Gastroesophageal sphincter (tissue), 4 donors: ENCODE results near the gene WTAP. TPM values are rescaled to one million over a fixed set of nuclear protein-coding genes. Genes with fewer than 3 reads are reported as not detected.
"Not testable (repeated sequence)": the region's sequence is repeated elsewhere in the genome, so short reads cannot be mapped to it uniquely, and the experiment has no call there.

Source experiments
- ATAC-seq: fragments of 150-250 bp; one replicate; pipeline ENCODE4 v1.9.1; 2016; ENCODE audit warnings: mild to moderate bottlenecking, moderate library complexity
- H3K27ac ChIP-seq, 4 donors: fragments of 200-600 bp; sonication (generic) in 3 of 4; 1 replicate in 3 of 4; 2 replicates in 1 of 4; pipeline ENCODE4 v1.5.1; 2016 to 2019
- H3K27me3 ChIP-seq: fragments of 200-600 bp; sonication (generic); one replicate; pipeline ENCODE4 v1.5.1; 2019
- H3K36me3 ChIP-seq, 2 donors: fragments of 200-600 bp; sonication (generic); one replicate each; pipeline ENCODE4 v1.5.1; 2019; ENCODE audit warnings: control low read depth in 1 of 2
- H3K4me1 ChIP-seq, 3 donors: fragments of 200-600 bp; sonication (generic); 1 replicate in 2 of 3; 2 replicates in 1 of 3; pipeline ENCODE4 v1.5.1; 2016 to 2019; ENCODE audit warnings: control low read depth in 2 of 3
- H3K4me3 ChIP-seq, 2 donors: fragments of 200-600 bp; sonication (generic); one replicate each; pipeline ENCODE4 v1.5.1; 2019; ENCODE audit warnings: mild to moderate bottlenecking in 1 of 2, moderate library complexity in 1 of 2
- H3K9me3 ChIP-seq, 3 donors: fragments of 200-600 bp; sonication (generic); one replicate each; pipeline ENCODE4 v1.5.1; 2017 to 2019; ENCODE audit warnings: control low read depth in 2 of 3
- CTCF ChIP-seq, 4 experiments: fragments of 200-600 bp in 2 of 4; fragments of 450-650 bp in 2 of 4; sonication (generic) in 1 of 4; IDR thresholded peaks; one replicate each; pipeline ENCODE4 v1.5.1; 2017 to 2019; ENCODE audit warnings: antibody characterized with exemption in 4 of 4, mild to moderate bottlenecking in 2 of 4, moderate library complexity in 2 of 4
- EP300 ChIP-seq: sonication (generic); formaldehyde crosslinking; IDR thresholded peaks from one replicate; pipeline ENCODE4 v1.6.1; 2017; ENCODE audit warnings: antibody characterized with exemption, mild to moderate bottlenecking
- POLR2A ChIP-seq, 2 donors: fragments of 450-650 bp; IDR thresholded peaks; one replicate each; pipeline ENCODE4 v1.6.1; 2017; ENCODE audit warnings: antibody characterized with exemption in 2 of 2, mild to moderate bottlenecking in 2 of 2, moderate library complexity in 1 of 2
- POLR2AphosphoS5 ChIP-seq: sonication (generic); formaldehyde crosslinking; IDR thresholded peaks from one replicate; pipeline ENCODE4 v1.6.1; 2017; ENCODE audit warnings: antibody characterized with exemption
- WGBS, 2 donors: methylation state at CpG; one replicate each; pipeline ENCODE4 v1.1.5; 2018; ENCODE audit warnings: low coverage in 1 of 2; 5-methylcytosine and 5-hydroxymethylcytosine counted together
- total RNA-seq, 4 donors: library from RNA; depleted of rRNA; stranded (reverse); fragments of >200 nt; gene quantifications; one replicate each; pipeline ENCODE4 v1.1.0, GENCODE V29; 2016

WTAP gene
- total RNA-seq, 4 donors from 2014 or later = 52.1 to 123 (median 79.9) TPM

GRCh38 chr6:159742165-159742564, 14.9 kb downstream of the WTAP start:
- Histone ChIP-seq H3K27ac (peak overlapping the region in 3 of 4 donors; percentile 70 to 87 (median 80)), H3K4me1 (peaks cover 0 to 50% (median 8%) of the 10 kb centered on the region in 3 donors), H3K27me3 (no peaks in the 10 kb centered on the region), H3K9me3 (no peaks in the 10 kb centered on the region), H3K36me3 (peaks cover 14 to 75% of the 10 kb centered on the region in 2 donors), H3K4me3 (no peak overlapping the region)
- ATAC-seq = no peak
- WGBS, 2 donors = 65 to 78% methylated on average over 1 of the region's 1 CpG
- TF ChIP-seq CTCF (IDR thresholded peaks at IDR 0.05) (no peak), EP300 (no peak), POLR2AphosphoS5 (no peak), POLR2A (IDR thresholded peaks at IDR 0.05) (no peak)

GRCh38 chr6:159745081-159745480, 17.8 kb downstream of the WTAP start:
- no peak for ATAC-seq
- no peak for TF ChIP-seq EP300
- no peak for TF ChIP-seq POLR2AphosphoS5
- no peak for TF ChIP-seq POLR2A (IDR thresholded peaks at IDR 0.05)
- no peak for TF ChIP-seq CTCF (IDR thresholded peaks at IDR 0.05)
- Histone ChIP-seq H3K4me1 (peaks cover 0 to 20% (median 5%) of the 10 kb centered on the region in 3 donors), H3K27me3 (no peaks in the 10 kb centered on the region), H3K27ac (no peak overlapping the region), H3K4me3 (no peak overlapping the region), H3K9me3 (no peaks in the 10 kb centered on the region), H3K36me3 (peaks cover 14 to 93% of the 10 kb centered on the region in 2 donors)
- WGBS, 2 donors = 63 to 84% methylated on average over 6 to 7 of the region's 7 CpGs

- WGBS, 2 donors = 64 to 85% methylated on average over 1 of the region's 1 CpG
Measured at GRCh38 chr6:159746759-159747158, 19.5 kb downstream of the WTAP start.

GRCh38 chr6:159748127-159748526, 20.8 kb downstream of the WTAP start:
- peaks cover 0 to 15% (median 0%) of the 10 kb centered on the region in 3 donors for H3K4me1 ChIP-seq
- peaks cover 14 to 90% of the 10 kb centered on the region in 2 donors for H3K36me3 ChIP-seq
- WGBS, 2 donors = 73 to 100% methylated on average over 1 to 6 of the region's 7 CpGs
- not testable (repeated sequence) for H3K4me3 ChIP-seq, H3K27ac ChIP-seq, H3K9me3 ChIP-seq, H3K27me3 ChIP-seq, ATAC-seq

More at GRCh38 chr6:159746759-159747158, 19.5 kb downstream of the WTAP start:
- Histone ChIP-seq H3K36me3 (peaks cover 14 to 90% of the 10 kb centered on the region in 2 donors), H3K4me1 (peaks cover 0 to 14% (median 0%) of the 10 kb centered on the region in 3 donors), H3K4me3 (no peak overlapping the region), H3K9me3 (no peaks in the 10 kb centered on the region), H3K27ac (peak overlapping the region in 1 of 4 donors; percentile 8), H3K27me3 (no peaks in the 10 kb centered on the region)
- TF ChIP-seq CTCF (IDR thresholded peaks at IDR 0.05) = no peak
- TF ChIP-seq POLR2A (IDR thresholded peaks at IDR 0.05) = no peak
- TF ChIP-seq EP300 = no peak
- TF ChIP-seq POLR2AphosphoS5 = no peak
- no peak for ATAC-seq

GRCh38 chr6:159751448-159751847, 24.1 kb downstream of the WTAP start:
- no peak for TF ChIP-seq EP300
- no peak for TF ChIP-seq CTCF (IDR thresholded peaks at IDR 0.05)
- no peak for TF ChIP-seq POLR2AphosphoS5
- no peak for TF ChIP-seq POLR2A (IDR thresholded peaks at IDR 0.05)
- H3K9me3 ChIP-seq = no peaks in the 10 kb centered on the region
- H3K4me3 ChIP-seq = no peak overlapping the region
- H3K36me3 ChIP-seq = peaks cover 0 to 88% of the 10 kb centered on the region in 2 donors
- H3K27me3 ChIP-seq = no peaks in the 10 kb centered on the region
- H3K4me1 ChIP-seq = peaks cover 0 to 31% (median 0%) of the 10 kb centered on the region in 3 donors
- WGBS, 2 donors = 72 to 79% methylated on average over 3 of the region's 3 CpGs
- no peak for ATAC-seq
- peak overlapping the region in 1 of 4 donors; percentile 20 for H3K27ac ChIP-seq
